RKO (cell line): ENCODE data around the gene TTC16.
"Not testable (repeated sequence)": the region's sequence is repeated elsewhere in the genome, so short reads cannot be mapped to it uniquely, and the experiment has no call there.

Experiments
- DNase-seq: peaks from one replicate; pipeline ENCODE4 v3.0.0-alpha.2; 2016; ENCODE audit warnings: low spot score

The TTC16 gene

DNA sequence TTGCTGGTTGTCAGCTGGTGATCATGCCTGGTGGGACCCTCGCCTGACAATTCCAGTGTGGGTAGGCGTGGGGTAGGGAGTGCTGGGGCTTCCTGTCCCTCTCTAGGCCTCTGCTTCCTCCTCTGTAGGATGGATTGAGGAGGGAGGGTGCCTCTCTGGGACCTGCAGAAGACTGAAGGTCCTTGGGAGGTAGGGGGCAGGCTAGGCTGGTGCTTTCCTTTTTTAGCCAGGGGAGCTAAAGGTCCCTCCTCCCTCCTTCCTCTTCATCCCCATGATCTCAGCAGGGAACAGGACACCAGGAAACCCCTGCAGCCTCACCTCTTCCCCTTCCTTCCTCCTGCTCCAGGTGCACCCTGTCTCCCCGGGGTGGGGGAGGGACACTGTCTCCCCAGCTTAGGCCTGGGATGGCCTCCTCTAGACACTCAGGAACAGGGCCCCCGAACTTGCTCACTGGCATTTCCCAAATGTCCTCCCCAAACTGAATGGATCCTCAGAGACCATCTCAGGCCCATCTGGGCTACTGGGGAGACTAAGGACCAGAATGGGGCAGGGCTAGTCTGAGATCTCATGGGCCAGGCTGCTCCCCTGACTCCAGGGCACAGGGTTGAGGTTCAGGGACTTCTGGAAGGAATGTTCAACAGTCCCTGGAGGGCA is 54.2 kb downstream of the TTC16 start:
- DNase-seq, result no peak

DNA sequence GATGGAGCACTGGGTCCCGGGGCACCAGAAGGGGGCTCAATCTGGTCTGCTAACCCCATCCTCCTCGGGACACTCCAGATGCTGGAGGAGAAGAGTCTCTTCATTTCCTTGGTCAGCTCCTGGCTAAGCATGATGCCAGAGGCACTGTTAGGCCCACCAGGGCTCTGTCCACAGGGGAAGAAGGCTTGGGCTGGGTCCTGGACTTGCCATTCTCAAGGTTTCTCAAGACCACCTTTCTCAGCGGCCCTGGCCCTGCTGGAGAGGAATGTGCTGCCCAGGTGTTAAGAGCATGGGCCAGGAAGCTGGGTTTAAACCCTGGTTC is 54.7 kb downstream of the TTC16 start:
- DNase-seq, result no peak

- peak; percentile 99 for DNase-seq
These were observed 55.2 kb downstream of the TTC16 start for GRCh38 chr9:127770905-127771569.

- no peak for DNase-seq
These were observed 55.8 kb downstream of the TTC16 start for GRCh38 chr9:127771570-127772189.

DNA sequence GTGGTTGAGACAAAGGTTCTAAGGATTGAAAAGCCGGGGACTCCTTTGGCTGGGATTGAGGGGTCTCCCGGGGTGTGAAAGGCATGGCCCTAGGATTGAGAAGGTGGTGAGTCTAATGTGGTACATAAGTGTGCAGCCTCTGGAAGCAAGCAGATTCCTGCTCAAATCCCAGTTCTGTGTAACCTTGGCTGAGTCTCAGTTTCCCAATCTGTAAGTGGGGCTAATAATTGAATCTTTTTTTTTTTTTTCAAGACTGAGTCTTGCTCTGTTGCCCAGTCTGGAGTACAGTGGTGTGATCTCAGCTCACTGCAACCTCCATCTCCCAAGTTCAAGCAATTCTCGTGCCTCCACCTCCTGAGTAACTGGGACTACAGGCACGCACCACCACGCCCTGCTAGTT is 56.7 kb downstream of the TTC16 start:
- DNase-seq, result no peak

DNA sequence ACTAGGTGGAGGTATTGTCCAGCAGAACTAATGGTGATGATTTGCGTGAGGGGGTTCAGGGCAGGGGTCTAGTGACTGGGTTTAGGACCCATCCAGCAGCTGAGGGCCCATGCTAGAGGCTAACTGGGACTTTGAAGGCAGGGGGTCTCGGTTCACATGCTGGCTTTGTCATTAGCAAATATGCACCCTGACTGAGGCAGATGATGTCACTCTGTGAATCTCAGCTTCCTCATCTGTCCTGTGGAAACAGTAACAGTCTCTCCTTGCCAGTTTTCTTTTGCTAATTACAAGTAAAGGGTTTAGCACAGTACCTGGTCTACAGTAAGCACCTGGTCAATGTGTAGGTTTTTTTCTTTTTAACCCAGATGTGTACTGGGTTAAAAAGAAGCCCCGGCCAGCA is 57.4 kb downstream of the TTC16 start:
- DNase-seq, result no peak

DNA sequence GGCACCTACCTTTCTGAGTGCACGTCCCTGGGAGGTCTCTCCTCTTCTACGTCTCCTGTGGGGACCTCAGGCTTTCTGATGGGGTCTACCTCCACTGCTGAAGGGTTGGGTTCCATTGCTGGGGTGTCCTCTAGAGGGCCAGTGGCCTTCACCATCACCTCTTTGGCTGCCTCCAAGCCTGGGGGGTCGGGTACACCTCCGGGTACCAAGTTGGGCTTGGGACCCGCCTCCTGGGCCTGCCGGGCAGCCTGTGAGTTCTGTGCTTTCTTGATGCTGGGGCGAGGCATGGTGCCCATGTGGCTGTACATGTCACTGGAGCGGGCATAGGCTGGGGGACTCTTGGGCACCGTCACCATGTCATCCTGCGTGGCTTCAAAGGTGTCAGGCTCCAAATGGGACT is 58.1 kb downstream of the TTC16 start:
- DNase-seq, result no peak

- DNase-seq, result no peak
These were observed 60.5 kb downstream of the TTC16 start for GRCh38 chr9:127776195-127776923.

GRCh38 chr9:127776924-127777289 is 61.0 kb downstream of the TTC16 start:
- no peak for DNase-seq

GRCh38 chr9:127777368-127777980 is 61.6 kb downstream of the TTC16 start:
- no peak for DNase-seq

DNA sequence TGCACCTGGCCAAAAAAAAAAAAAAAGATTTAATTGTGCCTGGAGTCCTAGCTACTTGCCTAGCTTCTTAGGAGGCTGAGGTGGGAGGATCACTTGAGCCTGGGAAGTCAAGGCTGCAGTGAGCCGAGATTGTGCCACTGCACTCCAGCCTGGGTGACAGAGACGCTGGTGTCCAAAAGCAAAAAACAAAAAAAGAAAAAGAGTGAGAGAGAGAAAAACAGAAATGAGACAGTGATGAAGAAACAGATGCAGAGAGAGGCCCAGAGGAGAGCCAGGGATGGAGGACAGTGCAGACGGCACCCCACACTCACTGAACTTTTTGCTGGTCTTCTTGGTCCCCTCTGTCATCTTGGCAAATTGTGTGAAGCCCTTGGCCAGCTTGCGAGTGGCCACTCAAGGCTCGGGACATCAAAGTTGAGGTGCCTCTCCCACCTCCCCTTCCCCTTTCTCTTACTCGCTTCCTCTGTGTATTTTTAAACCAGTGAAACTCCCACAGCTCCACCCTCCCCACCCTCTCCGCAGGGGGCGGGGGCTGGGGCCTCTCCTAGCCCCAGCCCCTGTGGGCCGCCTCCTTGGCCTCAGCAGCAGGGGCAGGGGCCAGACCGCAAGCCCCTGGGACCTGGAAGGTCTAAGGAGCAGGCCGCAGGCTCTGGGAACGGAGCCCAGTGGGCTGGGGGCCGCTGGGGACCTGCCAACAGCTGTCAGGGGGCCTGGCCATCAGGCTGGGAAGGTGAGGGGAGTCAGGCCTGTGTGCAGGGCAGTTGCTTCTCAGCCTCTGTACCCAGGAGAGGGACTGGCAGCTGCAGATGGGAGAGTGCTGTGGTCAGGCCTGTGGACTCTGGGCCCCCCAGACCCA is 62.6 kb downstream of the TTC16 start, which contains the start of gene SH2D3C:
SH2D3C (minus strand) TSS at position 387 of the 856 bp plus-strand sequence; CDS start at position 348, 39 bp downstream.
- DNase-seq, result no peak

- DNase-seq, result no peak
These were observed 63.5 kb downstream of the TTC16 start for GRCh38 chr9:127779136-127779981.

DNA sequence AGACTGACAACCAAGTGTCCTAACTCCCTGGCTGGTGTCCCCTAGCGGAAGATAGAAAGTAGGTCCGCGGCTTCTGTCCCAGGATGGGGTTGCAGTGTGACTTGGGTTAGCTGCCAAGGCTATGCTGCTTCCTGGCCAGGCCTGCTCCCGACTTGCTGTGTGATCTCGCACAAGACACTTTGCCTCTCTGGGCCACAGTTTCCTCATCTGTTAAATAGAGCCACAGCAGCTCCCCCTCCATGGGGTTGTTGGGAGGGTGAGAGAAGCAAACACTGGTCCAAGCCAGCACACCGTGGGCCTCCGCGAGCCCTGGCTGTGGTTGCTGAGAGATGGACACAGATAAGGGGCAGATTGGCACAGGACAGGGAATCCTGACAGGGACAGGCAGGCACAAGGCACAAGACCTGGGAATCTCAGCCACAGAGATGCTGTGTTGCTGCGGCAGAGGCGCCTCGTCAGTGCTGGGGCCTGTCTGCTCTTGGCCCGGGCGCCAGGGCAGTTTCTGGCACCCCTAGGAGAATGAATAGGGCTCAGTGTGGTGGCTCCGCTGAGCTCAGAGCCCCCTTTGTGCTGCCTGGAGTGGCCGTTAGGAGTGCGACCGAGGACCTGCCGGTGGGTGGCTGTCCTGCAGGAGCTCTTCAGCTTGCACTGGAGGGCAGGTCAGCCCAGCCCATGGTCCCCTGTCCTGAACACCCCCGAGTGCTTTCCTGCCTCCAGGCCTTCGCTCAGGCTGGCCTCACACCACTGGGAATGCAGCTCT is 64.4 kb downstream of the TTC16 start:
- no peak for DNase-seq

GRCh38 chr9:127780909-127781308 is 65.0 kb downstream of the TTC16 start:
- not testable (repeated sequence) for DNase-seq
